Measurements from ENCODE around the gene PKN1.

DNA sequence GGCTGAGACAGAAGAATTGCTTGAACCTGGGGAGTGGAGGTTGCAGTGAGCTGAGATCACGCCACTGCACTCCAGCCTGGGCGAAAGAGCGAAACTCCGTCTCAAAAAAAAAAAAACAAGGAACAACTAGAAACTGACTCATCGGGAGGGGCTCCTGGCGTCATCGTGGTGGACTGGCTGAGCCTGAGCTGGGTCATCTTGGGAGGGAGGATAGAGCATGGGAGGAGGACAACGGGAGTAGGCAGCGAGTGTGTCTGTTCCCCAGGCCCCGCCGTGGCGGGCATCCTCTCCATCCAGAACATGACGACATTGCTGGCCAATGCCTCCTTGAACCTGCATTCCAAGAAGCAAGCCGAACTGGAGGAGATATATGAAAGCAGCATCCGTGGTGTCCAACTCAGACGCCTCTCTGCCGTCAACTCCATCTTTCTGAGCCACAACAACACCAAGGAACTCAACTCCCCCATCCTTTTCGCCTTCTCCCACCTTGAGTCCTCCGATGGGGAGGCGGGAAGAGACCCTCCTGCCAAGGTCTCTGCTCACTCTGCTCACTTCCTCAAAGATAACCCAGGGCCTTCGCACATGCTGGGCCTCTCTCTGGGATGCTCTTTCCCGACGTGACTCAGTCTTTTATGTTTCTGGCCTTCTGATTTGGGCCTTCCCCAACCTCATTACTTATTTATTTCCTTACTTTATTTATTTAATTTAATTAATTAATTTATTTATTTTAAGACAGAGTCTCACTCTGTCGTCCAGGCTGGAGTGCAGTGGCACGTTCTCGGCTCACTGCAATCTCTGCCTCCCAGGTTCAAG, 30.6 kb upstream of the PKN1 start:
- TF ChIP-seq POLR2A (IDR thresholded peaks at IDR 0.05): no peak
- TF ChIP-seq CTCF (IDR thresholded peaks at IDR 0.05): no peak

Measured in right lobe of liver (tissue), 4 donors.